ENCODE results near the gene TPRG1. TPM values are rescaled to one million over a fixed set of nuclear protein-coding genes. Genes with fewer than 3 reads are reported as not detected.

TPRG1 gene
- total and polyA plus RNA-seq, 9 of the 15 experiments (the other 6 are each of a cell fraction or from before 2014, with no cell fraction given): 0.01 TPM; not detected in 8

GRCh38 chr3:189146848-189147247 lies 24.9 kb upstream of the TPRG1 start:
- in situ Hi-C loops (cut with MboI) (loop anchor here (25.0 kb wide), 1 partner anchor 1410 kb away; the partner anchor contains the start of gene BCL6), intact Hi-C loops (cut with micrococcal nuclease) (no loop called here)
- TF ChIP-seq MAFG (tag; conservative IDR thresholded peaks at IDR 0.05) (no peak), EP300 (IDR thresholded peaks at IDR 0.05; ENCODE audit: low read length) (no peak), ATF7 (IDR thresholded peaks at IDR 0.05) (no peak), USF2 (CRISPR knock-in tag; IDR thresholded peaks at IDR 0.05) (no peak)
- no peak overlapping the region for H3K4me2 ChIP-seq (ENCODE audit: insufficient read depth, low read length)
- H3K4me1 ChIP-seq (replicated peaks in 1 of 2; ENCODE audit: control insufficient read depth in 2 of 2, insufficient read depth in 2 of 2, low read length in 2 of 2): no peaks in the 10 kb centered on the region
- H3K9me1 ChIP-seq (ENCODE audit: control insufficient read depth, insufficient read depth, low read length): no peaks in the 10 kb centered on the region
- H2AFZ ChIP-seq (ENCODE audit: low read depth, low read length): no peak overlapping the region
- ChIA-PET CTCF (ENCODE audit: low intra/inter-chr PET ratio) (interaction anchor here (0.6 to 0.9 kb wide), 2 partner anchors 1405 to 1926 kb away, joined by 3 to 4 read pairs; no protein-coding TSS in a partner anchor), POLR2A (no interaction called here)
- no peak for ATAC-seq
- no peak for FAIRE-seq
- H4K20me1 ChIP-seq (replicated peaks; ENCODE audit: control insufficient read depth, insufficient read depth, low read length): no peaks in the 10 kb centered on the region
- DNase-seq (ENCODE audit: extremely low read depth in 1 of 4, low spot score in 3 of 4): no peak
- H3K36me3 ChIP-seq (ENCODE audit: control insufficient read depth, insufficient read depth, low read length): no peaks in the 10 kb centered on the region
- no peaks in the 10 kb centered on the region for H3K27me3 ChIP-seq (ENCODE audit: control insufficient read depth in 2 of 2, insufficient read depth in 2 of 2, low read length in 2 of 2)
- WGBS (ENCODE audit: insufficient coverage, low coverage, missing lambda C conversion rate): 0% methylated on average over 2 of the region's 2 CpGs
- H3K9ac ChIP-seq (ENCODE audit: insufficient read depth in 1 of 2, low read depth in 2 of 2, low read length in 2 of 2): no peak overlapping the region
- no peaks in the 10 kb centered on the region for H3K79me2 ChIP-seq (ENCODE audit: control insufficient read depth, insufficient read depth, low read length)
- no peaks in the 10 kb centered on the region for H3K9me3 ChIP-seq (replicated peaks; ENCODE audit: control insufficient read depth, insufficient read depth, low read depth, low read length)
- BruUV-seq (replicated peaks): no TSS peak
- no peak overlapping the region for H3K27ac ChIP-seq (ENCODE audit: extremely low read depth, low read depth, low read length)
- no peak overlapping the region for H3K4me3 ChIP-seq

- Histone ChIP-seq H3K9me3 (replicated peaks; ENCODE audit: control insufficient read depth, insufficient read depth, low read depth, low read length) (no peaks in the 10 kb centered on the region), H3K9me1 (ENCODE audit: control insufficient read depth, insufficient read depth, low read length) (no peaks in the 10 kb centered on the region), H3K4me1 (replicated peaks in 1 of 2; ENCODE audit: control insufficient read depth in 2 of 2, insufficient read depth in 2 of 2, low read length in 2 of 2) (no peaks in the 10 kb centered on the region), H3K36me3 (ENCODE audit: control insufficient read depth, insufficient read depth, low read length) (no peaks in the 10 kb centered on the region), H3K4me3 (no peak overlapping the region), H3K27me3 (ENCODE audit: control insufficient read depth in 2 of 2, insufficient read depth in 2 of 2, low read length in 2 of 2) (no peaks in the 10 kb centered on the region), H3K9ac (ENCODE audit: insufficient read depth in 1 of 2, low read depth in 2 of 2, low read length in 2 of 2) (no peak overlapping the region), H4K20me1 (replicated peaks; ENCODE audit: control insufficient read depth, insufficient read depth, low read length) (no peaks in the 10 kb centered on the region), H2AFZ (ENCODE audit: low read depth, low read length) (no peak overlapping the region), H3K27ac (ENCODE audit: extremely low read depth, low read depth, low read length) (no peak overlapping the region), H3K4me2 (ENCODE audit: insufficient read depth, low read length) (no peak overlapping the region), H3K79me2 (ENCODE audit: control insufficient read depth, insufficient read depth, low read length) (no peaks in the 10 kb centered on the region)
- intact Hi-C loops (cut with micrococcal nuclease): loop anchor here (1.0 kb wide), 1 partner anchor 1409 kb away; no protein-coding TSS in a partner anchor
- CTCF ChIA-PET (ENCODE audit: low intra/inter-chr PET ratio): no interaction called here
- ATAC-seq (peak; percentile 82), DNase-seq (ENCODE audit: extremely low read depth in 1 of 4, low spot score in 3 of 4) (peak; percentile 40 to 57 (median 51)), FAIRE-seq (peak; percentile 75)
- in situ Hi-C loops (cut with MboI): loop anchor here (25.0 kb wide), 1 partner anchor 1411 kb away; the partner anchor contains the start of gene BCL6
- no TSS peak for BruUV-seq (replicated peaks)
- 0% methylated on average over 6 of the region's 6 CpGs for WGBS (ENCODE audit: insufficient coverage, low coverage, missing lambda C conversion rate)
- POLR2A ChIA-PET: no interaction called here
- TF ChIP-seq ZNF146 (CRISPR knock-in tag; IDR thresholded peaks at IDR 0.05; ENCODE audit: unreplicated experiment) (no peak), TEAD2 (tag; IDR thresholded peaks at IDR 0.05) (no peak), GMEB1 (CRISPR knock-in tag; IDR thresholded peaks at IDR 0.05) (no peak), LEF1 (IDR thresholded peaks at IDR 0.05) (no peak), ZNF444 (CRISPR knock-in tag; IDR thresholded peaks at IDR 0.05) (no peak), CTCF (IDR thresholded peaks at IDR 0.05 in 2 of 3, conservative IDR thresholded peaks at IDR 0.05 in 1 of 3; ENCODE audit: insufficient read depth in 2 of 3, low read depth in 1 of 3, low read length in 3 of 3) (peak; percentile 34 to 71 (median 61)), ZNF695 (CRISPR knock-in tag; IDR thresholded peaks at IDR 0.05) (no peak), SIN3A (IDR thresholded peaks at IDR 0.05; ENCODE audit: borderline replicate concordance in 2 of 2, control insufficient read depth in 1 of 2, low read depth in 2 of 2, low read length in 2 of 2) (no peak), LARP7 (IDR thresholded peaks at IDR 0.05) (no peak)
These were observed 23.7 kb upstream of the TPRG1 start for GRCh38 chr3:189148081-189148507.

All from K562 (cell line).